Measurements from ENCODE around the gene ATOH8. TPM values are rescaled to one million over a fixed set of nuclear protein-coding genes. Genes with fewer than 3 reads are reported as not detected.
"Not testable (repeated sequence)": the region's sequence is repeated elsewhere in the genome, so short reads cannot be mapped to it uniquely, and the experiment has no call there.

ATOH8 gene
- total RNA-seq, 4 donors from 2014 or later = 2.0 to 24.6 (median 7.6) TPM

DNA sequence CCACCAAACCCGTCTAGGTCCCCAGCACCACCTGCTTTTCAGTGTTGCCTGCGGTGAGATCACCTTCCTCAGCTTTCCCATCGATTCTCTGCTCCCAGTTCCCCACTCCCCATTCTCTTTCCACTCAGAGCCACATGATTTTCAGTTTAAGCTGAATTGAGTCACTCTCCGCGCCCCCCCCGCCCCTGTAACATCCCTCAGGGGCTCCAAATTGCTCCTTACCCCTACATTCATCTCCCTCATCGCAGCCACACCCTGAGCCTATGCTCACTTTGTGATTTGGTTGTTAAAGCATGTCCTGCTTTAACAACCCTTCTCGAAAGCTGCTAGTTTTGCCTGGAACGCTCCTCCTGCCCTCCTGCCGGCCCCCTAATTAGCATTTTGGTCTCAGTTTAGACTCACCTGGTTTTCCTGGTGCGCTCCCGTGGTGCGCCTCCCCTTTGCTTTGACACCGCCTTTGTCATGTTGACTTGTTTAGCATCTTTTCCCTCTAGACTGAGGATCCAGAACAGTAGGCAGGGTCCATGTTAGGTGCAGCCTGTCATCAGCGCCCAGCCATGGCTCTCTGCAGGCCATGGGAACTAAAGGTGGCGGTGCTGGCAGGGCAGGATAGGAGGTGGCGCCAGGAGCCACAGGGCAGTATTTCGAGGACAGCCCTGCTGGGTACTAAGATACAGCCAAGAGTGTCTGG is 74.2 kb downstream of the ATOH8 start:
- Histone ChIP-seq H3K4me3 (peak overlapping the region in 2 of 4 donors; percentile 11 to 44), H3K27ac (no peak overlapping the region), H3K27me3 (peaks cover 0 to 5% (median 0%) of the 10 kb centered on the region in 4 donors), H3K9me3 (no peaks in the 10 kb centered on the region), H3K4me1 (peaks cover 0 to 8% (median 8%) of the 10 kb centered on the region in 3 donors), H3K36me3 (no peaks in the 10 kb centered on the region)
- TF ChIP-seq, protein P1, sequence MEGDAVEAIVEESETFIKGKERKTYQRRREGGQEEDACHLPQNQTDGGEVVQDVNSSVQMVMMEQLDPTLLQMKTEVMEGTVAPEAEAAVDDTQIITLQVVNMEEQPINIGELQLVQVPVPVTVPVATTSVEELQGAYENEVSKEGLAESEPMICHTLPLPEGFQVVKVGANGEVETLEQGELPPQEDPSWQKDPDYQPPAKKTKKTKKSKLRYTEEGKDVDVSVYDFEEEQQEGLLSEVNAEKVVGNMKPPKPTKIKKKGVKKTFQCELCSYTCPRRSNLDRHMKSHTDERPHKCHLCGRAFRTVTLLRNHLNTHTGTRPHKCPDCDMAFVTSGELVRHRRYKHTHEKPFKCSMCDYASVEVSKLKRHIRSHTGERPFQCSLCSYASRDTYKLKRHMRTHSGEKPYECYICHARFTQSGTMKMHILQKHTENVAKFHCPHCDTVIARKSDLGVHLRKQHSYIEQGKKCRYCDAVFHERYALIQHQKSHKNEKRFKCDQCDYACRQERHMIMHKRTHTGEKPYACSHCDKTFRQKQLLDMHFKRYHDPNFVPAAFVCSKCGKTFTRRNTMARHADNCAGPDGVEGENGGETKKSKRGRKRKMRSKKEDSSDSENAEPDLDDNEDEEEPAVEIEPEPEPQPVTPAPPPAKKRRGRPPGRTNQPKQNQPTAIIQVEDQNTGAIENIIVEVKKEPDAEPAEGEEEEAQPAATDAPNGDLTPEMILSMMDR (IDR thresholded peaks at IDR 0.05) = no peak
- TF ChIP-seq POLR2A (IDR thresholded peaks at IDR 0.05) = no peak
- no peak for DNase-seq
- intact Hi-C loops (cut with DNase I) = loop anchor here (5.0 to 10.0 kb wide), 2 partner anchors 57 to 254 kb away; partner anchors contain the start of gene ST3GAL5
- 62 to 65% methylated on average over 14 to 18 of the region's 18 CpGs for WGBS, 2 donors

DNA sequence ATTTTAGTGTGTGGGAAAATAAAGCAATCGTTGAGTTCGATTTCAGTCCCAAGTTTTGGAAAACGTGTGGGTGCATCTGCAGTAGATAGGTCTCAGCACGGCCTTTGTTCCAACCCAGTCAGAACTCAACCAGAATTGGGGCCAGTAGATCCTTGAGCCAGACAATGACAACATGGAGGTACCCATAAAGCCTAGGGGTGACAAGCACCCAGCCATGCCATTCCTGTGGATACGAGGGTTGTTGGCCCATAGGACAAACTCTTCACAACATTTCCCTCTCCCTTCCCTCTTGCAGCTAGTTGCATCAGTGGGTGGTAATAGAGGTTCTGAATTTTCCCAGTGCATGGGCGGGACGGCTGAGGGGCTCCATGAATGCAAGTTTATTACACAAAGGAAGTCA is 74.9 kb downstream of the ATOH8 start:
- intact Hi-C loops (cut with DNase I) = loop anchor here (5.0 to 10.0 kb wide), 2 partner anchors 56 to 254 kb away; partner anchors contain the start of gene ST3GAL5

DNA sequence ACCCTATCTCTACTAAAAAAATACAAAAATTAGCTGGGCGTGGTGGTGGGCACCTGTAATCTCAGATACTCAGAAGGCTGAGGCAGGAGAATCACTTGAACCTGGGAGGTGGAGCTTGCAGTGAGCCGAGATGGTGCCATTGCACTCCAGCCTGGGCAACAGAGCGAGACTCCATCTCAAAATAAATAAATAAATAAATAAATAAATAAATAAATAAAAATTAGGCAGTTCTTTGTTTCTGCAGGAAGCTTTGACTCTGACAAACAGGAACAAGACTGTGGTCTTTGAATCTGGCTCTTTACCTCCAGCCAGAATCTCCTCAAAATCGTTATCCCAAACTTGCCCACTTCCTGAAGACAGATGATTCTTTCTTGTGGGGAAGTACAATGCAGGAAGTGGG is 75.6 kb downstream of the ATOH8 start:
- intact Hi-C loops (cut with DNase I) = loop anchor here (5.0 to 10.0 kb wide), 2 partner anchors 55 to 253 kb away; partner anchors contain the start of gene ST3GAL5
- not testable (repeated sequence) for H3K36me3 ChIP-seq, DNase-seq, H3K9me3 ChIP-seq, H3K4me3 ChIP-seq, H3K4me1 ChIP-seq, H3K27ac ChIP-seq, H3K27me3 ChIP-seq
- WGBS, 2 donors = 84 to 88% methylated on average over 4 of the region's 4 CpGs

More for the DNA sequence above, 74.9 kb downstream of the ATOH8 start:
- WGBS, 2 donors = 88 to 93% methylated on average over 7 of the region's 7 CpGs
- Histone ChIP-seq H3K4me1 (peaks cover 0 to 8% (median 8%) of the 10 kb centered on the region in 3 donors), H3K4me3 (no peak overlapping the region), H3K27me3 (peaks cover 0 to 5% (median 0%) of the 10 kb centered on the region in 4 donors), H3K9me3 (no peaks in the 10 kb centered on the region), H3K36me3 (no peaks in the 10 kb centered on the region), H3K27ac (no peak overlapping the region)
- TF ChIP-seq POLR2A (IDR thresholded peaks at IDR 0.05) = no peak
- TF ChIP-seq, protein P1 (IDR thresholded peaks at IDR 0.05) = no peak
- DNase-seq = no peak

DNA sequence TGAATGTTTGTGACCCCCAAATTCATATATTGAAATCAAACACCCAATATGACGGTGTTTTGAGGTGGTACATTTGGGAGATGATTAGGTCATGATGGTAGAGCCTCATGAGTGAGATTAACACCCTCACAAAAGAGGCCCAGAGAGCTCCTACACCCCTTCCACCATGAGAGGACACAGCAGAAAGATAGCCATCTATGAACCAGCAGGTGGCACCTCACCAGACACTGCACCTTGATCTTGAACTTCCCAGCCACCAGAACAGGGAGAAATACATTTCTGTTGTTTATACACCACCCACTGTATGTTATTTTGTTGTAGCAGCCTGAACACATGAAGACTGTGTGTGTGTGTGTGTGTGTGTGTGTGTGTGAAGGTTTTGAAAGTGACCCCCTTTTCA is 76.9 kb downstream of the ATOH8 start:
- H3K36me3 ChIP-seq = no peaks in the 10 kb centered on the region
- no peaks in the 10 kb centered on the region for H3K9me3 ChIP-seq
- H3K27me3 ChIP-seq = peaks cover 0 to 5% (median 0%) of the 10 kb centered on the region in 4 donors
- no peak overlapping the region for H3K4me3 ChIP-seq
- no peak overlapping the region for H3K27ac ChIP-seq
- WGBS, 2 donors = 0 to 33% methylated on average over 1 of the region's 1 CpG
- DNase-seq = no peak
- intact Hi-C loops (cut with DNase I) = no loop called here
- peaks cover 0 to 8% (median 8%) of the 10 kb centered on the region in 3 donors for H3K4me1 ChIP-seq
- TF ChIP-seq POLR2A (IDR thresholded peaks at IDR 0.05) = no peak
- TF ChIP-seq, protein P1 (IDR thresholded peaks at IDR 0.05) = peak in 3 of 6 experiments; percentile 4 to 27 (median 6)

DNA sequence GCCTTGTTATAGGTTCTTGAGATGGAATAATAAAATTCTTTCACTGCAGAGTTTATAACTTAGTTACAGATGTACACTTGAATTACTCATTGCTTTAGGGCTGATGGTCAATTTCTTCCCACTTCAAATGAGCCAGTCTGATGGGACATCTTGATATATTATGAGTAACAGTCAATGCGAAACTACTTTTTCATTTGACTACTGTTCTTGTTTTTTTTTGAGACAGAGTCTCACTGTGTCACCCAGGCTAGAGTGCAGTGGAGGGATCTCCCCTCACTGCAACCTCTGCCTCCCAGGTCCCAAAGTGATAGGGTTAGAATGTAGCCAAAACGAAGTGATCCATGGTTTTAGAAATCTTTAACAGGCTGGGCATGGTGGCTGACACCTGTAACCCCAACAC is 77.9 kb downstream of the ATOH8 start:
- Histone ChIP-seq H3K27ac (no peak overlapping the region), H3K27me3 (peaks cover 0 to 5% (median 0%) of the 10 kb centered on the region in 4 donors), H3K4me1 (peaks cover 0 to 8% (median 8%) of the 10 kb centered on the region in 3 donors), H3K4me3 (no peak overlapping the region), H3K9me3 (no peaks in the 10 kb centered on the region), H3K36me3 (no peaks in the 10 kb centered on the region)
- no peak for TF ChIP-seq POLR2A (IDR thresholded peaks at IDR 0.05)
- TF ChIP-seq, protein P1 (IDR thresholded peaks at IDR 0.05) = no peak
- no peak for DNase-seq
- 71 to 84% methylated on average over 2 of the region's 2 CpGs for WGBS, 2 donors
- intact Hi-C loops (cut with DNase I) = no loop called here

Measured in esophagus squamous epithelium (tissue), 5 donors.